ENCODE results near the gene ARL6IP1.
"Not testable (repeated sequence)": the region's sequence is repeated elsewhere in the genome, so short reads cannot be mapped to it uniquely, and the experiment has no call there.

GRCh38 chr16:18781232-18781631 is 20.1 kb downstream of the ARL6IP1 start:
- TF ChIP-seq CTCF (IDR thresholded peaks at IDR 0.05); RAD21 (IDR thresholded peaks at IDR 0.05; ENCODE audit: low read length); FOXM1 (IDR thresholded peaks at IDR 0.05; ENCODE audit: low read depth); EP300 (IDR thresholded peaks at IDR 0.05; ENCODE audit: borderline replicate concordance in 1 of 2, low read depth in 1 of 2, low read length in 1 of 2); IRF3 (IDR thresholded peaks at IDR 0.05; ENCODE audit: low read depth, low read length); RCOR1 (IDR thresholded peaks at IDR 0.05; ENCODE audit: low read length); EZH2phosphoT487 (IDR thresholded peaks at IDR 0.05; ENCODE audit: borderline replicate concordance, low read depth): not testable (repeated sequence)
- TF ChIP-seq, protein P1, sequence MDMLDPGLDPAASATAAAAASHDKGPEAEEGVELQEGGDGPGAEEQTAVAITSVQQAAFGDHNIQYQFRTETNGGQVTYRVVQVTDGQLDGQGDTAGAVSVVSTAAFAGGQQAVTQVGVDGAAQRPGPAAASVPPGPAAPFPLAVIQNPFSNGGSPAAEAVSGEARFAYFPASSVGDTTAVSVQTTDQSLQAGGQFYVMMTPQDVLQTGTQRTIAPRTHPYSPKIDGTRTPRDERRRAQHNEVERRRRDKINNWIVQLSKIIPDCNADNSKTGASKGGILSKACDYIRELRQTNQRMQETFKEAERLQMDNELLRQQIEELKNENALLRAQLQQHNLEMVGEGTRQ (IDR thresholded peaks at IDR 0.05; ENCODE audit: borderline replicate concordance, low read depth, low read length) = not testable (repeated sequence)
- TF ChIP-seq, protein P2, sequence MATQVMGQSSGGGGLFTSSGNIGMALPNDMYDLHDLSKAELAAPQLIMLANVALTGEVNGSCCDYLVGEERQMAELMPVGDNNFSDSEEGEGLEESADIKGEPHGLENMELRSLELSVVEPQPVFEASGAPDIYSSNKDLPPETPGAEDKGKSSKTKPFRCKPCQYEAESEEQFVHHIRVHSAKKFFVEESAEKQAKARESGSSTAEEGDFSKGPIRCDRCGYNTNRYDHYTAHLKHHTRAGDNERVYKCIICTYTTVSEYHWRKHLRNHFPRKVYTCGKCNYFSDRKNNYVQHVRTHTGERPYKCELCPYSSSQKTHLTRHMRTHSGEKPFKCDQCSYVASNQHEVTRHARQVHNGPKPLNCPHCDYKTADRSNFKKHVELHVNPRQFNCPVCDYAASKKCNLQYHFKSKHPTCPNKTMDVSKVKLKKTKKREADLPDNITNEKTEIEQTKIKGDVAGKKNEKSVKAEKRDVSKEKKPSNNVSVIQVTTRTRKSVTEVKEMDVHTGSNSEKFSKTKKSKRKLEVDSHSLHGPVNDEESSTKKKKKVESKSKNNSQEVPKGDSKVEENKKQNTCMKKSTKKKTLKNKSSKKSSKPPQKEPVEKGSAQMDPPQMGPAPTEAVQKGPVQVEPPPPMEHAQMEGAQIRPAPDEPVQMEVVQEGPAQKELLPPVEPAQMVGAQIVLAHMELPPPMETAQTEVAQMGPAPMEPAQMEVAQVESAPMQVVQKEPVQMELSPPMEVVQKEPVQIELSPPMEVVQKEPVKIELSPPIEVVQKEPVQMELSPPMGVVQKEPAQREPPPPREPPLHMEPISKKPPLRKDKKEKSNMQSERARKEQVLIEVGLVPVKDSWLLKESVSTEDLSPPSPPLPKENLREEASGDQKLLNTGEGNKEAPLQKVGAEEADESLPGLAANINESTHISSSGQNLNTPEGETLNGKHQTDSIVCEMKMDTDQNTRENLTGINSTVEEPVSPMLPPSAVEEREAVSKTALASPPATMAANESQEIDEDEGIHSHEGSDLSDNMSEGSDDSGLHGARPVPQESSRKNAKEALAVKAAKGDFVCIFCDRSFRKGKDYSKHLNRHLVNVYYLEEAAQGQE (IDR thresholded peaks at IDR 0.05; ENCODE audit: low read depth, low read length) = not testable (repeated sequence)
